Tibial nerve (tissue), 3 donors: ENCODE results near the gene TUT7.

Experiments used
- CTCF ChIP-seq, 5 experiments: fragments of 200-600 bp in 3 of 5; fragments of 450-650 bp in 2 of 5; sonication (generic) in 3 of 5; IDR thresholded peaks; one replicate each; pipeline ENCODE4 v1.5.1; 2016 to 2019; ENCODE audit warnings: antibody characterized with exemption in 5 of 5, mild to moderate bottlenecking in 3 of 5, moderate library complexity in 2 of 5
- POLR2A ChIP-seq, 2 donors: fragments of 450-650 bp; IDR thresholded peaks; one replicate each; pipeline ENCODE4 v1.6.1; 2017; ENCODE audit warnings: antibody characterized with exemption in 2 of 2, mild to moderate bottlenecking in 2 of 2, moderate library complexity in 2 of 2

DNA sequence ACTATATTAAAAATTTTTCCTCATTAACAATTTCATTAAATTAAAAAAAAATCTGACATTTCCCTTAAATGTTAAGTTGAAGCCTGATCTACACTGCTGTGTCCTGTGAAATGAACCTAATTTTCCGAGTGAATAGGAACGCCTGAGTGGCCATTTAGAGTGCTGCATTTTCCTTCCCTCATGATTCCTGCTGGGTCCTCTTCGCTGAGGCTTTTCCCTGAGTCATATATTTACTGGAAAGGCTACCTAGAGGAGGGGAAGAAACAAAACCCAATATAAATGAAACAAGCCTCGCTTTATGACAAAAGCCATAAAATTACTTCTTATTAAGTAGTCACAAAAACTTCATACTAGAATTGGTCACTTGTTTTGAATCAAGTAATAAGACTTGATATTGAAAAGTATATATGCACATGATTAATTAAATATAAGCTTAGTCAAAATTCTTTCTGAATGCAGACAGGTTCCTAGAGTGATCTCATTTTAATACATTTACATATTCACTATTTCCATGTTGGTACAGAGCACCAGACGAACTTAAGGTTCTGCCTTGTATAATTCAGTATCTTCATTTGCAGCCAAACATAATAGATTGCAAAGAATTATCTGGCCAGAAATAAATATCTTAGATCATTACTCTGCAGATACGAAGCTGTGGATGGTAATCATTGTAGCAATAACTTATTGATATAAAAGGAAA lies 65.6 kb downstream of the TUT7 start:
- no peak for TF ChIP-seq CTCF (IDR thresholded peaks at IDR 0.05)
- TF ChIP-seq POLR2A (IDR thresholded peaks at IDR 0.05) = no peak
